ENCODE results near the gene RAB3GAP2.

- no peak for TF ChIP-seq CTCF (IDR thresholded peaks at IDR 0.05 in 4 of 5, conservative IDR thresholded peaks at IDR 0.05 in 1 of 5)
- TF ChIP-seq POLR2A (IDR thresholded peaks at IDR 0.05) = no peak
These were observed 172.4 kb downstream of the RAB3GAP2 start for GRCh38 chr1:220099826-220100225.
